Mucosa of gallbladder (tissue), 1 donor: ENCODE data around the gene VPS13D. TPM values are rescaled to one million over a fixed set of nuclear protein-coding genes. Genes with fewer than 3 reads are reported as not detected.

ENCODE experiments used
- DNase-seq: peaks from one replicate; pipeline ENCODE4 v3.0.0-alpha.2; 2020; ENCODE audit warnings: low spot score
- total RNA-seq: library from RNA; stranded (reverse); gene quantifications from one replicate; pipeline ENCODE4 v1.2.1, GENCODE V29; 2021
- donor health status: DM: no; HTN: no; CAD: no.

The VPS13D gene
- total RNA-seq = 69.0 TPM

- DNase-seq = peak; percentile 83
Observed at GRCh38 chr1:12229835-12230548, at the start of gene VPS13D. Gene VPS13D, plus strand, starts transcription at chr1:12230030. Its CDS starts 4,237 bp downstream, at chr1:12234267.

GRCh38 chr1:12180315-12180714, 49.5 kb upstream of the VPS13D start:
- peak; percentile 75 for DNase-seq

GRCh38 chr1:12180903-12181302, 48.9 kb upstream of the VPS13D start:
- DNase-seq = no peak

- DNase-seq = no peak
Observed at GRCh38 chr1:12181568-12181967, 48.3 kb upstream of the VPS13D start.

GRCh38 chr1:12182410-12182984, 47.3 kb upstream of the VPS13D start:
- no peak for DNase-seq

GRCh38 chr1:12183095-12183794, 46.6 kb upstream of the VPS13D start:
- no peak for DNase-seq

GRCh38 chr1:12184008-12184681, 45.7 kb upstream of the VPS13D start:
- peak; percentile 77 for DNase-seq

- DNase-seq = no peak
Observed at GRCh38 chr1:12185036-12185917, 44.6 kb upstream of the VPS13D start.

GRCh38 chr1:12185918-12186678, 43.7 kb upstream of the VPS13D start:
- no peak for DNase-seq

- no peak for DNase-seq
Observed at GRCh38 chr1:12186679-12186985, 43.2 kb upstream of the VPS13D start.

GRCh38 chr1:12188115-12188514, 41.7 kb upstream of the VPS13D start:
- DNase-seq = no peak

- DNase-seq = no peak
Observed at GRCh38 chr1:12188657-12189327, 41.0 kb upstream of the VPS13D start.

- no peak for DNase-seq
Observed at GRCh38 chr1:12189328-12189682, 40.5 kb upstream of the VPS13D start.

GRCh38 chr1:12191242-12192032, 38.4 kb upstream of the VPS13D start:
- DNase-seq = no peak

- no peak for DNase-seq
Observed at GRCh38 chr1:12194666-12195216, 35.1 kb upstream of the VPS13D start.

GRCh38 chr1:12195416-12195815, 34.4 kb upstream of the VPS13D start:
- no peak for DNase-seq

- DNase-seq = no peak
Observed at GRCh38 chr1:12196641-12197482, 33.0 kb upstream of the VPS13D start.

- no peak for DNase-seq
Observed at GRCh38 chr1:12197483-12197880, 32.3 kb upstream of the VPS13D start.
